HG02759 (cell line): ENCODE data around the gene MED17.

ENCODE experiments used
- ATAC-seq: cut with Tn5 transposase; IDR thresholded peaks from one replicate; pipeline ENCODE4 v1.9.1; 2021; ENCODE audit warnings: mild to moderate bottlenecking, moderate library complexity; ENCODE audit not compliant: unreplicated experiment

The MED17 gene

DNA sequence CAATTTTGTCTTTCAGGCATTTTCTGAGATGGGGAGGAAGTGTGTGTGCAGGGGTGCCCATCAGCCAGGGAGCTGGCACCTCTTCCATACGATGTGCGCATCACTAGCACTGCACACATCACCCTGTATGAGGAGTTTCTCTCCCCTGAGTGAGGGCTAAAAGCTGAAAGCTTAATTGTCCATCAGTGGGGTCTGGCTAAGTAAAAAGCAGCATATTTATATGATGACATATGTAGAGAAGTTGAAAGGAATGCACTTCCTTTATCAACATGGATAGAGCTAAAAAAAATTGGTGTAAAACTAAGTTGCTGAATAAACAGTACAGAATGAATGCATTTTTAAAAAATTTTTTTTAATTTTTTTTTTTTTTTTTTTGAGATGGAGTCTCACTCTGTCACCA lies 62.3 kb downstream of the MED17 start:
- no peak for ATAC-seq

- ATAC-seq: no peak
Measured at GRCh38 chr11:93849201-93849600, 65.1 kb downstream of the MED17 start.

DNA sequence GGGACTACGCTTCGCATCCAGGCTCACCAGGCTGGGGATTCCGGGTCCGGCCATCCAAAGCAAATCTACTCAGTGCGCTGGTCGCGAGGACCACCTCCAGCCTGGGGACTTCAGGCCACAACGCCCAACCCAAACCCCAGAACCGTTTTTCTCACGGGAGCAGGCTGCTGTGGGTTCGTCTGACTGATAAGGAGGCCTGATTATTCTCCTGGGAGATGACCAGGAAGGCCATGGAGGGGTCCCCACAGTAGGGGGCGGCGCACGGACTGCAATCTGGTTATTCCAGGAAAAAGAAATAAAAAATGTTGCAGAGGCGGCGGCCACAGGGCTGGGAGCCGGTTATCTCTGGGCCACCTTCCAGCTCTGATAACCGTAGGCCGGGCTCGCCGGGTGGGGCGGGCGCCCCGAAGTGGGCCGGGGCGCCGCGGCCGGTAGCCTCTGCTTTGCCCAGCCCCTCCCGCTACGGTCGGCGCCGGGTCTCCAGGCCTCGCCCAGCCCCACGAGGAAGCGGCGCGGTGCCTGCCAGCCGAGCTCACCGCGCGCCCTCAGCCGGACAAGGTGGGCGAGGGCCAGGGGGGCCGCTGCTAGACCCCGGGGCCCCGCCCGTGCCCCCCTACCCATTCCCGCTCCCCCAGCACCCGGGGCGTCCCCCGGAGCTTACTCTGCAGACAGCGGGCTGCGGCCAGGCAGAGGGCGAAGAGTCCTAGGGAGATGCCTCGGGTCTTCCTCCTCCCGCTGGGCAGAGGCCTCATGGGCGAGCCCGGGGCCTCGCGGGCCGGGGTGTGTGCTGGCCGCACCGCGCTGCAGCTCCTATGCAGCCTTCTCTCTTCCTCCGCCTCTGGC lies 65.9 kb downstream of the MED17 start:
- no peak for ATAC-seq

- no peak for ATAC-seq
Measured at GRCh38 chr11:93850594-93851018, 66.5 kb downstream of the MED17 start, which contains the start of gene VSTM5. VSTM5 (minus strand) TSS chr11:93850618; CDS start chr11:93850502, 116 bp downstream.

DNA sequence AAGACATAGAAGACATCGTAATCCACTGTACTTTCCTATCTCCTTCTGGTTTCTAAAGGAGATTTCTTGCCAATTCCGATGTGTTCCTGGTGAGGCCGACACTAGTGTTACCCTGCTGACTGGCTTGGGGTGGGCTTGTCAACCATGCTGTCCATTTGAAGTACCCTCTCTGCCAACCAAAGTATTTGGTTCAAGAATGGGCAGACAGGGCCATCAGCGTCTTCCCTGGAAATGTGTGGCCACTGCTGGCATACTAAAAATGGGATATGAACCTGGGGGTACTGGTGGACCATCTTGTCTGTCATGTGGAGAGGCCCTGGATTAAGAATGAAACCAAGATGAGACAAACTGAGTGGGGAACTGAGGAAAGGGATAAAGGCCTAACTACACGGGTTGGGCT lies 68.2 kb downstream of the MED17 start:
- no peak for ATAC-seq

GRCh38 chr11:93857413-93858120 lies 73.5 kb downstream of the MED17 start:
- no peak for ATAC-seq

DNA sequence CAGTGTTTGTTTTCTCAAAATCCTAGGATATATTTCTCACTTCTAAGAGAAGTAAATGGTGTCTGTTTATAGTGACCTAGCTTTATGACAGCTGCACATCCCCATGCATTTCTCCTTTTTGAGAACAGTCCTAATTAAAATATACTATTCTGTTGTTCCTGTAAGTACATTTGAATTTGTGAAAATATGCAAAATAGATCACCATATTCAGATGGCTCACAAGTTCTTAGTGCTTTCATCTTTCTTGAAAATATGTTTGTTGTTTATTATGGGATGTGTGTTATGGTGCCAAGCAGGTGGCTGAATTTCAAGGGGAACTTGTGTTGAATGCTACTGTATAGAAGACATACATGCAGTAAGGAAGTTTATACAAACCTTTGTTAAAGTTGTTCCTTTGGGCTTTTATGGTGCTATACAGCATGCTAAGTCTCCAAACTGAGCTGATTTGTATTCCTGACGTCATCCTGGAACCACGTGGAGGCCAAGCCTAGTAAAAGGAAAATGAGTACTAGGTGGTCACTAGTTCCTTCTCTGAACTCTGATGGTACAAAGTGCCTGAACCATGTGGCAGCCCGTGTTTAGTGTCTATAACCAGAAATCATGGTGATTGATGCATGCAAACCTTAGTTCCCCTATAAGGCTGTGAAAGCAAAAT lies 74.2 kb downstream of the MED17 start:
- no peak for ATAC-seq

DNA sequence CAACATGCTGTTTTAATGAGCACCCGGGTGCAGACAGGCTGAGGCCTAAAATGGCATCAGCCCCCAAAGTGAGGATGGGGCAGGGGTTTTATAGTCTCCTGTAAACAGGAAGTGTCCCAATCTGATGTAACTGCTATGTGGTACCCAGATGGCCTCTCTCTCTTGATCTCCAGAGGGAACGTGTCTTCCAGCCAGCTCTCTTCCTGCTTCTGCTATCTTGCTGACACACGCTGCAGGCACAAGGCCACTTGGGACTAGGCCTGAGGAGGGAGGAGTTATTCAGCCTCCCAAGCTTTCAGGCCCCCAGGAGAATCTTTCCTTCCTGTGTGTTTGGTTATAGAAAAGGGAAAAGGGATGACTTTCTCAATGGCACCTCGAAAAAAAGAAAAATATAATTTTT lies 77.7 kb downstream of the MED17 start:
- no peak for ATAC-seq
